Smooth muscle cell (in vitro differentiated cells): Measurements from ENCODE around the gene NPPB. TPM values are rescaled to one million over a fixed set of nuclear protein-coding genes. Genes with fewer than 3 reads are reported as not detected.

ENCODE experiments used
- DNase-seq: peaks from one replicate; lab custom pipeline; 2025; ENCODE audit not compliant: unreplicated experiment; lab: John Stamatoyannopoulos, UW
- H2AFZ ChIP-seq: fragments of 200-600 bp; sonication (generic); 2 replicates; pipeline ENCODE4 v1.6.0; 2016; ENCODE audit warnings: antibody characterized with exemption, low read depth, mild to moderate bottlenecking
- H3F3A ChIP-seq: fragments of 200-600 bp; sonication (generic); 2 replicates; pipeline ENCODE4 v1.6.0; 2017; ENCODE audit warnings: antibody characterized with exemption, low read depth
- H3K27ac ChIP-seq: fragments of 200-600 bp; sonication (generic); 2 replicates; pipeline ENCODE4 v1.5.1; 2016; ENCODE audit warnings: low read depth, mild to moderate bottlenecking
- H3K27me3 ChIP-seq: fragments of 200-600 bp; sonication (generic); 2 replicates; pipeline ENCODE4 v1.6.1; 2016; ENCODE audit warnings: low read depth, mild to moderate bottlenecking
- H3K36me3 ChIP-seq: fragments of 200-600 bp; sonication (generic); 2 replicates; pipeline ENCODE4 v1.5.1; 2016; ENCODE audit warnings: low read depth
- H3K4me1 ChIP-seq: fragments of 200-600 bp; sonication (generic); 2 replicates; pipeline ENCODE4 v1.5.1; 2016; ENCODE audit warnings: low read depth
- H3K4me2 ChIP-seq: fragments of 200-600 bp; sonication (generic); 2 replicates; pipeline ENCODE4 v1.6.0; 2016; ENCODE audit warnings: mild to moderate bottlenecking
- H3K4me3 ChIP-seq: fragments of 200-600 bp; sonication (generic); 2 replicates; pipeline ENCODE4 v1.5.1; 2016; ENCODE audit warnings: mild to moderate bottlenecking
- H3K79me2 ChIP-seq: fragments of 200-600 bp; sonication (generic); 2 replicates; pipeline ENCODE4 v1.6.0; 2016; ENCODE audit warnings: low read depth, mild to moderate bottlenecking
- H3K9ac ChIP-seq: fragments of 200-600 bp; sonication (generic); 2 replicates; pipeline ENCODE4 v1.6.0; 2016; ENCODE audit warnings: low read depth
- H3K9me3 ChIP-seq: fragments of 200-600 bp; sonication (generic); replicated peaks from 2 replicates; pipeline ENCODE4 v1.5.1; 2016; ENCODE audit warnings: low read depth
- H4K20me1 ChIP-seq: fragments of 200-600 bp; sonication (generic); 2 replicates; pipeline ENCODE4 v1.6.0; 2016; ENCODE audit warnings: low read depth
- WGBS: methylation state at CpG from one replicate; pipeline ENCODE4 v1.1.7; 2016; ENCODE audit warnings: low lambda C conversion rate; 5-methylcytosine and 5-hydroxymethylcytosine counted together
- polyA plus RNA-seq: library from polyadenylated mRNA; unstranded; fragments of >200 nt; fragmentation: Nextera tagmentation; extraction: Ambion mirVana; gene quantifications from 2 replicates; pipeline ENCODE4 v1.2.1, GENCODE V29; 2016
- total RNA-seq: library from RNA; depleted of rRNA; stranded (reverse); fragments of >200 nt; gene quantifications from 2 replicates; pipeline ENCODE4 v1.2.3, GENCODE V29; 2014
- TF ChIP-seq, protein P1 (sequence below): fragments of 200-600 bp; sonication (generic); IDR thresholded peaks from 2 replicates; pipeline ENCODE4 v1.5.1; 2017; ENCODE audit warnings: borderline replicate concordance, mild to moderate bottlenecking, antibody characterized with exemption; ENCODE audit not compliant: insufficient read depth, poor library complexity, severe bottlenecking

Gene NPPB
- total and polyA plus RNA-seq, 2 experiments from 2014 or later = 9.5 to 12.2 TPM

- Histone ChIP-seq H3K9ac (no peak overlapping the region), H4K20me1 (no peaks in the 10 kb centered on the region), H2AFZ (no peak overlapping the region), H3K27me3 (no peaks in the 10 kb centered on the region), H3K4me2 (no peak overlapping the region), H3K36me3 (no peaks in the 10 kb centered on the region), H3K27ac (no peak overlapping the region), H3K9me3 (no peaks in the 10 kb centered on the region), H3K4me3 (no peak overlapping the region), H3F3A (no peaks in the 10 kb centered on the region), H3K79me2 (no peaks in the 10 kb centered on the region), H3K4me1 (no peaks in the 10 kb centered on the region)
- WGBS = 88% methylated on average over 14 of the region's 14 CpGs
- TF ChIP-seq, protein P1, sequence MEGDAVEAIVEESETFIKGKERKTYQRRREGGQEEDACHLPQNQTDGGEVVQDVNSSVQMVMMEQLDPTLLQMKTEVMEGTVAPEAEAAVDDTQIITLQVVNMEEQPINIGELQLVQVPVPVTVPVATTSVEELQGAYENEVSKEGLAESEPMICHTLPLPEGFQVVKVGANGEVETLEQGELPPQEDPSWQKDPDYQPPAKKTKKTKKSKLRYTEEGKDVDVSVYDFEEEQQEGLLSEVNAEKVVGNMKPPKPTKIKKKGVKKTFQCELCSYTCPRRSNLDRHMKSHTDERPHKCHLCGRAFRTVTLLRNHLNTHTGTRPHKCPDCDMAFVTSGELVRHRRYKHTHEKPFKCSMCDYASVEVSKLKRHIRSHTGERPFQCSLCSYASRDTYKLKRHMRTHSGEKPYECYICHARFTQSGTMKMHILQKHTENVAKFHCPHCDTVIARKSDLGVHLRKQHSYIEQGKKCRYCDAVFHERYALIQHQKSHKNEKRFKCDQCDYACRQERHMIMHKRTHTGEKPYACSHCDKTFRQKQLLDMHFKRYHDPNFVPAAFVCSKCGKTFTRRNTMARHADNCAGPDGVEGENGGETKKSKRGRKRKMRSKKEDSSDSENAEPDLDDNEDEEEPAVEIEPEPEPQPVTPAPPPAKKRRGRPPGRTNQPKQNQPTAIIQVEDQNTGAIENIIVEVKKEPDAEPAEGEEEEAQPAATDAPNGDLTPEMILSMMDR = no peak
- no peak for DNase-seq
Observed at GRCh38 chr1:11873395-11874257, 14.9 kb upstream of the NPPB start.

DNA sequence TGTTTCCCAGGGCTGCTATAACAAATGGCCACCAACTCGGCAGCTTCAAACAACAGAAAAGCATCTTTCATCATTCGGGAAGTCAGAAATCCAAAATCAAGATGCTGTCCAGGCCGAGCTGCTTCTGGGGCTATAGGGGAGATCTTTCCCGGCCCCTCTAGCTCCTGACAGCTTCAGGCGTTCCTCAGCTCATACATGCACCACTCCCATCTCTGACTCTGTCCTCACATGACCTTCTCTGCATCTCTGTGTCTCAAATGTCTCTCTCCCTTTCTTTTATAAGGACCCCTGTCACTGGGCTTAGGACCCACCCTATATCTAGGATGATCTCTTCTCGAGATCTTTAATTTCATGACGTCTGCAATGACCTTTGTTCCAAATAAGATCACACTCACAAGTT, 13.8 kb upstream of the NPPB start:
- WGBS = 75% methylated on average over 7 of the region's 7 CpGs
- Histone ChIP-seq H3K9me3 (no peaks in the 10 kb centered on the region), H2AFZ (no peak overlapping the region), H3K4me1 (no peaks in the 10 kb centered on the region), H3K27ac (no peak overlapping the region), H3K79me2 (no peaks in the 10 kb centered on the region), H3K4me2 (no peak overlapping the region), H3K9ac (no peak overlapping the region), H3K36me3 (no peaks in the 10 kb centered on the region), H3F3A (no peaks in the 10 kb centered on the region), H3K4me3 (no peak overlapping the region), H4K20me1 (no peaks in the 10 kb centered on the region), H3K27me3 (no peaks in the 10 kb centered on the region)
- DNase-seq = no peak
- TF ChIP-seq, protein P1 = no peak

DNA sequence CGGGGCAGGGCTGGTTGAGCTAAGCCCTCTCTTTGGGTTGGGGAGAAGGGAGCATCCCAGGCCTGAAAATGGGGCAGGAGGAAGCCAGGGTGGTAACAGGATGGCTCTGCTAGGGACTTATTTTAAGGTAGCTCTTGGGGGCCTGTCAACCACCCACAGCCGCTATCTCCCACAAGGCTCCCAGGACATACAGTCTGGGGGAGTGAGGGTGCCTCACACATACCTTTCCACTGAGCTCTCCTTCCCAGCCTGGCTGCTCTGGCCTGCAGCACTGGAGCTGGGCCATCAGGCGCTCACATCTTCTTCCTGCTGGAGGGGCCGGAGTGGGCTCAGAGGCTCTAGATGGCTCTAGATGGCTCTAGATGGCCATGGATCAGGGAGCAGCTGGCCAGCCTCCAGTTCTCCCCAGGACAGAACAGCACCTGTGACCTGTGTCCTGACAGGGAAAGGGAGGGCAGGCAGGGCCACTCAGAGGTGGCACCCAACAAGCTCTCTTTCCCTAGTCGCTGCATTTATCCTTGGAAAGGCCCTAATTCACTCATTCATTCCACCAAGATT, 11.0 kb upstream of the NPPB start:
- H3K27me3 ChIP-seq = no peaks in the 10 kb centered on the region
- TF ChIP-seq, protein P1 = no peak
- no peaks in the 10 kb centered on the region for H4K20me1 ChIP-seq

More for the DNA sequence above, 11.0 kb upstream of the NPPB start:
- H3K79me2 ChIP-seq = no peaks in the 10 kb centered on the region
- no peaks in the 10 kb centered on the region for H3K9me3 ChIP-seq
- no peak overlapping the region for H3K4me2 ChIP-seq
- no peaks in the 10 kb centered on the region for H3K4me1 ChIP-seq
- no peaks in the 10 kb centered on the region for H3K36me3 ChIP-seq
- no peak overlapping the region for H3K4me3 ChIP-seq
- no peak overlapping the region for H3K9ac ChIP-seq
- H3K27ac ChIP-seq = no peak overlapping the region
- no peak overlapping the region for H2AFZ ChIP-seq
- H3F3A ChIP-seq = no peaks in the 10 kb centered on the region
- no peak for DNase-seq
- 93% methylated on average over 5 of the region's 5 CpGs for WGBS
